HFF-Myc (cell line): Measurements from ENCODE around the gene NTN3.
A peak's percentile ranks its signal among the peaks of the same experiment; 100 is the strongest.

ENCODE experiments used
- DNase-seq: peaks from one replicate; pipeline ENCODE4 v3.0.0-alpha.2; 2011; ENCODE audit warnings: low read depth; ENCODE audit errors: extremely low read depth
- H3K4me3 ChIP-seq: replicated peaks from 2 replicates; pipeline ENCODE4 v1.5.1; 2011; ENCODE audit warnings: low read depth, mild to moderate bottlenecking, control low read depth, low read length
- TF ChIP-seq, protein P1 (sequence below): IDR thresholded peaks from 2 replicates; pipeline ENCODE4 v1.5.1; 2012; ENCODE audit warnings: mild to moderate bottlenecking, low read depth, low read length, control low read depth; ENCODE audit errors: missing control alignments

NTN3 gene

DNA sequence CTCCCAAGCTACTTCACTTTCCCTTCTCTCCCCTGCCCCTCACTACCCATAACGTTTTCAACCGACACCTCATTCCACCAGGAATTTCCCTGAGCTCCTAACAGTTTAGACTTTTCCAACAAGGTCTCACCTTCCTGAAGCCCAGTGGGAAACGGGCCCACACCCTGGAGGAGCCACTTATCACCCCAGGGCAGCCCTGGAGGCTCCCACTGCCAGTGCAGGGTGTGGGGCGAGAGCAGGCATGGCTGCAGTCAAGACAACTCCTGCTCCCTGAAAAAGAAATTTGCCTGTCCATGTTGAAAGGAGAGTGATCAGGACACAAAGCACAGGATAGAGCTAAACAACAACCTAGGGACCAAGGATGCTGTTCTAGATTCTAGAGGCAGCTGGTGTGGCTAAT, 43.6 kb upstream of the NTN3 start:
- TF ChIP-seq, protein P1, sequence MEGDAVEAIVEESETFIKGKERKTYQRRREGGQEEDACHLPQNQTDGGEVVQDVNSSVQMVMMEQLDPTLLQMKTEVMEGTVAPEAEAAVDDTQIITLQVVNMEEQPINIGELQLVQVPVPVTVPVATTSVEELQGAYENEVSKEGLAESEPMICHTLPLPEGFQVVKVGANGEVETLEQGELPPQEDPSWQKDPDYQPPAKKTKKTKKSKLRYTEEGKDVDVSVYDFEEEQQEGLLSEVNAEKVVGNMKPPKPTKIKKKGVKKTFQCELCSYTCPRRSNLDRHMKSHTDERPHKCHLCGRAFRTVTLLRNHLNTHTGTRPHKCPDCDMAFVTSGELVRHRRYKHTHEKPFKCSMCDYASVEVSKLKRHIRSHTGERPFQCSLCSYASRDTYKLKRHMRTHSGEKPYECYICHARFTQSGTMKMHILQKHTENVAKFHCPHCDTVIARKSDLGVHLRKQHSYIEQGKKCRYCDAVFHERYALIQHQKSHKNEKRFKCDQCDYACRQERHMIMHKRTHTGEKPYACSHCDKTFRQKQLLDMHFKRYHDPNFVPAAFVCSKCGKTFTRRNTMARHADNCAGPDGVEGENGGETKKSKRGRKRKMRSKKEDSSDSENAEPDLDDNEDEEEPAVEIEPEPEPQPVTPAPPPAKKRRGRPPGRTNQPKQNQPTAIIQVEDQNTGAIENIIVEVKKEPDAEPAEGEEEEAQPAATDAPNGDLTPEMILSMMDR: no peak
- H3K4me3 ChIP-seq: no peak overlapping the region
- no peak for DNase-seq

DNA sequence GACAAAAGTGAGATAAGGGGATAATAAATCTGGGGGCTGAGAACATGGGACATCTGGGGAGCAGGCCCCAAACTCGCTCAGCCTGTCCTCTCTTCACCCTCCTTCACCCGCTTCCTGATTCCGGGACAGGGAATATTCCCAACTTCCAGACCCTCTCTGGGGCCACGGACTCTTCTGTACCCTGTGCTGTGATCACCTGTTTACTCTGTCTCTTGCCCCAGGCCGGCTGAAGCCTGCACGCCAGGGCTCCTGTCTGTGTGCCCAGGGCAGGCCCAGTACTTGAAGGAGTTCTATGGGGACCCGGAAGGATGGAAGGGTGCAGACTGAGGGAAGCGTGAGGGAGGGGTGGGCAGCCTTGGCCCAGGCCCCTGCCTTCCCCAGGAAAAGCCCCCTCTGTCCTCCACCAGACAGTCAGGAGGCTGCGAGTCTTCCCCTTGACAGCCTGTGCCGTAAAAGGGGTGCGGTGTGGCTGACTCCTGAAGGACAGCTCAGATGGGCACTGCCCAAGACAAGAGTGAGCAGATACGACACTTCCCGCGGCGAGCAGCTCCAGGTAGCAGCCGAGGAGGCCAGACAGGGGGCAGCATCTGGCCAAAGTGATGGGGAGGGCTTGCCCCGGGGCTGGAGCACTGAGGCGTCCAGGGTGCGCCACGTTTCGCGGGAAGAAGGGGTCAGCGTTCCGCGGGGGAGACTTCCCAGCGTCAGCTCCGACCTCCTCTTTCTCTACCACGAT, 42.9 kb upstream of the NTN3 start:
- no peak for DNase-seq
- TF ChIP-seq, protein P1: no peak
- H3K4me3 ChIP-seq: peak overlapping the region; percentile 91

DNA sequence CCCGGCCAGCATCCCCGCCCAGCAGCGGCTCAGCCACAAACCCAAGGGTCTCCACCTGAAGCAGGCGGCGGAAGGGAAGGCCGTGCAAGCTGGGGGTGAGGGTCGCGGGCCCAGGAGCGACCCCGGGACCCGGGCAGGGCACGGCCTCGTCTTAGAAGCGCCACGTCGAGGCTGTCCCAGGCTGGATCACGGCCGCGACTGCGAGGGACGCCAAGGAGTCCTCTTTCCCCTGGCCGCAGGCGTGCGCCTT, 42.4 kb upstream of the NTN3 start:
- H3K4me3 ChIP-seq: peak overlapping the region; percentile 91
- TF ChIP-seq, protein P1: no peak
- DNase-seq: no peak

DNA sequence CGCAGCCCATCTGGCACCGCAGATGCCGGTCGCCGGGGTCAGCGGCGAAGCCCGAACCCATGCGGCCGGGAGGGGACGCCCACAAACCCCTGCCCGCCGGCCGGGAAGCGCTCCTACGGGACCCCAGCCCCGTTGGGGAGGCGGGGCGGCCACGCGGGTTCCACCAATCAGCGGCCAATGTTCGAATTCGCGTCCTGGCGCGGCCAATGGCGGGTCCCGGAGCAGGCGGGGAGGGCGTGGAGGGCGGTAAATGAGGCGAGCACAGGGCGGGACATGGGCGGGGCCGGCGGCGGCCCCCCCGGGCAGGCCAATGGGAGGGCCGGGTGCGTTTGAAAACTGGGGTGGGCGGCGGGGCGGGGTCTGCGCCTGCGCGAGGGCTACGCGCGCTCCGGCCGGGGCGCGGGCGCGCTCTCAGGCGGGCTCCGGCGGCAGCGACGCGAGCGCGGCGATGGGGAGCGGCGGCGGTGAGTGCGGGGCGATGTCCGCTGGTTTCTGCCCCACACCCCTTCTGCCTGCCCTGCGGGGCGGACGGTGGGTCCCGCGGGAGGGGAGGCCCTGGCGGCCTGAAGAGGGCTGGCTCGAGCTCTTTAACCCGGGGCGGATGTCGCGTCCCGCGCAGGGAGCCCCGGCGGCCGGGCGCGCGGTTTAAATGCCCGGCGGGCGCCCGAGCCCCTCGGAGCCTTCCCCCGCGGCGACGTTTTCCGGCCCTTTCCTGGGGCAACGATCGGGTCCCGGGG, 41.9 kb upstream of the NTN3 start, which contains the start of gene CCNF:
CCNF (plus strand) TSS at position 414 of the 737 bp plus-strand sequence; CDS start at position 449, 35 bp downstream.
- TF ChIP-seq, protein P1: no peak

DNA sequence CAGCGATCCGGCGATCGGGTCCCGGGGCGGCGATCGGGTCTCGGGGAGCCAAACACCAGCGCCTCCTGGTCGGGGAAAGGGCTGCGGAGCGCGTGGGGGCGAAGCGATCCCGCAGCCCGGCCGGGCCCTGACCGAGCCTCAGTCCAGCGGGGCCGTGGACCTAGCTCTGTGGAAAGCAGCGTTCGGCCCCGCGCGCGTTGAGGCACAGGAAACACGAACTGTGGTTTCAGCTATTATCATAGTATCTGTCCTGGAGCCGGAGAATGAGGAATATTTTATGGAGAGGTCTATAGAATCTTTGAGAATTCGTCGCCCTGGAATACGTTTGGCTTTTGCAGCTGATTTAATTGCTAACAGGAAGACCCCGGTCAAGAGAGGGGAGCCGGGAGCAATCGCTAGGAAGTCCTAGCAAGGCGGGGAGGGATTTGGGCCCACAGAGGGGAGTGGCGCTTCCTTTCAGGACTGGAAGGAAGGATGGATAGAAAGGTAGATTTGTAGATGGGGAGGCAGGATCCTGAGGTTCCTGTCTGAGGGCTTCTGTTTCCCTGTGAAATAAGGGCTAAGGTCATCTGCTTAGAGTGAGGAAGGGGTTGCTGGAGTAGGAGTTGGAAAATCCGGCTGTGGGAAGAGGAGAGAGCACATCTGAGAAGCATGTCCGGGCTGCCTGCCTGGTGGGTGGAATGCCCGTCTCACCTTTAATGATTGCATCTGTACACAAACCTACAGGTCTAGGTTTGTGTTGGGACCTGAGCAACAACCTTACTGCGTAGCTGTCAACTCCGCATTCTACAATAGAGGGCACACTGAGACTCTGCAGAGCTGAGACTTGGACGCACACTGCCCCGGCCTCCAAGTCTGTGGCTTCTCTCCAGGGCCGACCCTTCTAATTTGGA, 41.1 kb upstream of the NTN3 start:
- H3K4me3 ChIP-seq: peak overlapping the region; percentile 91
- no peak for DNase-seq
- TF ChIP-seq, protein P1: no peak

More for the DNA sequence above, 41.9 kb upstream of the NTN3 start, which contains the start of gene CCNF:
- H3K4me3 ChIP-seq: peak within 1 kb of the TSS; percentile 91
- peak; percentile 79 for DNase-seq

DNA sequence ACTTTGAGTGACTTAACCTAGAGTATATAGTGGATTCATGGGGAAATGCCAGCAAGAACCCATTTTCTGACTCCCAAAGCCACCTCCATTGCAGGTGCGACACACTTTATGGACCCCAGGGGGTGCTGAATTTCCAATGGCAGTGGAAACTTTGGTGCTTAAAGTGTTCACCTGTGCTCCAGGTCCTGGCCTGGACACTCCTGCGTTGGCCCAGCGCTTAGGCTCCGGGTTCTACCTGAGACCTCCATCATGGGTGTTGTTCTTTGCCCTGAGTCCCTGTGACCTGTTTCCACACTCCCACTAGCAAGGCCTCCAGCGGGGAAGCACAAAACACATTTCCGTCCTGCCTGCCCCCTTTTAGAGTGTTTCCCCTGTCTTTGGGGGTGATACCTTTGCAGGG, 38.8 kb upstream of the NTN3 start:
- TF ChIP-seq, protein P1: no peak
- no peak for DNase-seq
- H3K4me3 ChIP-seq: no peak overlapping the region
